Esophagus squamous epithelium (tissue), 5 donors: Measurements from ENCODE around the gene MLLT1. TPM values are rescaled to one million over a fixed set of nuclear protein-coding genes. Genes with fewer than 3 reads are reported as not detected.

Experiments
- DNase-seq: peaks from one replicate; lab custom pipeline; 2025; lab: John Stamatoyannopoulos, UW
- H3K27ac ChIP-seq, 4 donors: fragments of 200-600 bp; sonication (generic); one replicate each; pipeline ENCODE4 v1.5.1; 2016 to 2019; ENCODE audit warnings: mild to moderate bottlenecking in 1 of 4
- H3K27me3 ChIP-seq, 4 donors: fragments of 200-600 bp; sonication (generic); 1 replicate in 3 of 4; 2 replicates in 1 of 4; pipeline versions ENCODE4 v1.5.1 to v1.6.0; 2017 to 2021; ENCODE audit warnings: antibody characterized with exemption in 1 of 4
- H3K36me3 ChIP-seq, 3 donors: fragments of 200-600 bp; sonication (generic); one replicate each; pipeline ENCODE4 v1.5.1; 2016 to 2019
- H3K4me1 ChIP-seq, 3 donors: fragments of 200-600 bp; sonication (generic); one replicate each; pipeline ENCODE4 v1.5.1; 2017 to 2019
- H3K4me3 ChIP-seq, 4 donors: fragments of 200-600 bp; sonication (generic); 1 replicate in 3 of 4; 2 replicates in 1 of 4; pipeline ENCODE4 v1.5.1; 2016 to 2019; ENCODE audit warnings: mild to moderate bottlenecking in 2 of 4, moderate library complexity in 1 of 4
- H3K9me3 ChIP-seq, 3 donors: fragments of 200-600 bp; sonication (generic); one replicate each; pipeline ENCODE4 v1.5.1; 2016 to 2019
- CTCF ChIP-seq, 6 experiments: fragments of 450-650 bp in 4 of 6; fragments of 200-600 bp in 2 of 6; sonication (generic) in 2 of 6; IDR thresholded peaks; one replicate each; pipeline ENCODE4 v1.5.1; 2016 to 2019; ENCODE audit warnings: antibody characterized with exemption in 6 of 6, mild to moderate bottlenecking in 4 of 6, moderate library complexity in 4 of 6
- POLR2A ChIP-seq, 4 donors: fragments of 450-650 bp; IDR thresholded peaks; one replicate each; pipeline ENCODE4 v1.6.1; 2017; ENCODE audit warnings: antibody characterized with exemption in 4 of 4, mild to moderate bottlenecking in 4 of 4, moderate library complexity in 3 of 4
- WGBS, 2 donors: methylation state at CpG; one replicate each; pipeline ENCODE4 v1.1.5; 2018; 5-methylcytosine and 5-hydroxymethylcytosine counted together
- intact Hi-C: fragments of 100-400 bp; cut with DNase I; formaldehyde crosslinking; loops from one replicate; pipeline ENCODE4 v1.15.0; 2022
- total RNA-seq, 4 donors: library from RNA; depleted of rRNA; stranded (reverse); fragments of >200 nt; gene quantifications; one replicate each; pipeline ENCODE4 v1.1.0, GENCODE V29; 2016
- donor health status: DM: yes; HTN: yes; CAD: no.

MLLT1 gene
- total RNA-seq, 4 donors from 2014 or later, result 10.3 to 20.1 (median 12.7) TPM

DNA sequence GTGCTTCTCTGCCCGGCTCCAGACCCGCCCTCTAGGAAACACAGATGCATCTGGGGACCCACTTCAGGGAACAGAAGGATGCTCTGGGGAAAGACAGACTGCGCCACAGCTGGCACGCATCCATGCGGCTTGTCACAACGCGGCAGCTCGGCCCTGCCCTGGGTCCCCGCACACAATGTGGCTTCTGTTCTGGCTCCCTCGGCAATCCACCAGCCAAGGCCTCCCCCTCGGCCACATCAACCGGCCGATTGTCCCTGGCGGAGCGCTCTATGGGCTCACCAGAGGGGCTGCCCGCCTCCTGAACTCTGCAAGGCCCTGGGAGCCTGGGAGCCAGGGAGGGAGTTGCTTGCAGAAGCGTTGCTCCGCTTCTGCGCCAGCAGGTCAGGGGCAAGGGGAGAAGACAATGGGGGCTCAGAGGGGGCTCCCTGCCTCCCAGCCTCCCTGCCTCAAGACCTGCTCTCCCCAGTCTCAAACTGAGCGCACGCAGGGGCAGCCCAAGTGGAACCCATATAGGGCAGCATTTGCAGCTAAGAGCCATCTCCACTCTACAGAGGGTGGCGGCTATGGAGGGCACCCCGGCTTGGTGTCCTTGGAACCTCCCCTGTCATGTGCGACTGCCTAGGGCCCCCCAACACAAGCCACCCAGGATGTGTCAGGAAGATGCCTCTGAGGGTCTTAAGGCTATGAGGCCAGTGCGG lies 37.9 kb downstream of the MLLT1 start:
- H3K36me3 ChIP-seq, result peaks cover 0 to 12% (median 0%) of the 10 kb centered on the region in 3 donors
- peaks cover 46 to 77% (median 52%) of the 10 kb centered on the region in 3 donors for H3K4me1 ChIP-seq
- DNase-seq, result no peak
- TF ChIP-seq POLR2A (IDR thresholded peaks at IDR 0.05), result no peak
- no peak for TF ChIP-seq CTCF (IDR thresholded peaks at IDR 0.05)
- H3K4me3 ChIP-seq, result no peak overlapping the region
- no peaks in the 10 kb centered on the region for H3K27me3 ChIP-seq
- no peaks in the 10 kb centered on the region for H3K9me3 ChIP-seq
- peak overlapping the region in 1 of 4 donors; percentile 18 for H3K27ac ChIP-seq
- 77 to 87% methylated on average over 4 to 7 of the region's 25 CpGs for WGBS, 2 donors
- intact Hi-C loops, result no loop called here

- Histone ChIP-seq H3K9me3 (no peaks in the 10 kb centered on the region), H3K4me3 (no peak overlapping the region), H3K27me3 (no peaks in the 10 kb centered on the region), H3K36me3 (peaks cover 0 to 6% (median 0%) of the 10 kb centered on the region in 3 donors), H3K27ac (peak overlapping the region in 1 of 4 donors; percentile 13), H3K4me1 (peaks cover 54 to 85% (median 60%) of the 10 kb centered on the region in 3 donors)
- intact Hi-C loops, result no loop called here
- TF ChIP-seq CTCF (IDR thresholded peaks at IDR 0.05) (no peak), POLR2A (IDR thresholded peaks at IDR 0.05) (no peak)
- no peak for DNase-seq
- WGBS, 2 donors, result 81 to 85% methylated on average over 4 of the region's 12 CpGs
Measured at GRCh38 chr19:6241056-6241455, 38.7 kb downstream of the MLLT1 start.

DNA sequence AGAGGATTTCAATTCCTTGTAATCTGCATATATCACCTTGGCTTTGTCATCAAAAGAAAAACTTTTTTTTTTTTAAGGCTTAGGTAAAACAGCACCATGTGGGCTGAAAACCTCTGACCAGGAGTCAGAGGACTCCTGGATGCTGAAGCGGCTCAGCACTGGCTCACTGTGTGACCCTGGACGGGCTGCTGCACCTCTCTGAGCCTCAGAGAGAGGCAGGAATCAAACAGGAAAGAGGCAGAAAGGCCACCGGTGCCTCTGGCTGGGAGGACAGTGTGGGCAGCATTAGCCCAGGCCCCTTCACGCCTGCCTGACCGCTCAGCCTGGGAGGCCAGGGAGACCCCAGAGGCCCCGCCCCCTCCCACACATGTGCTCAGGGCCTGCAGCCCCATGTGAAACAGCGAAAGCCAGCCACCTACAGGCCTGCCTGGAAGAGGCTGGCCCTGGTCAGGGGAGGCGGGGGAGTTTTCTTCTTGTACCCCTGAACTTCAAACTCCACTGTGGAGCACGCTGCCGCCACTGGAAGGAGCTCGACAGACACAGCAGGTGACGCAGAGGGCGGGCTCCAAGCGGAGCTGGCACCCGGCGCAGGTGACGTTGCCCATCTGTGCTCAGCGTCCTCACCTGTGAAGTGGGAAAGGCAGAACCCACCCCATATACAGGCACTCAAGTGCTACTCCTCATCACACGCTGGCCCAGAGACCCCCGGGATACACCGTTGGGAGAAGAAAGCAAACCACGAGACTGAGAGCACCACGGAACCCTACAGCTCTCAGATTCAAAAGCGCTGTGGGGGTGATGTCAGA lies 39.7 kb downstream of the MLLT1 start:
- Histone ChIP-seq H3K4me3 (no peak overlapping the region), H3K27ac (peak overlapping the region in 3 of 4 donors; percentile 77 to 91 (median 78)), H3K4me1 (peaks cover 63 to 95% (median 69%) of the 10 kb centered on the region in 3 donors), H3K27me3 (no peaks in the 10 kb centered on the region), H3K36me3 (no peaks in the 10 kb centered on the region), H3K9me3 (no peaks in the 10 kb centered on the region)
- intact Hi-C loops, result no loop called here
- DNase-seq, result no peak
- TF ChIP-seq CTCF (IDR thresholded peaks at IDR 0.05) (no peak), POLR2A (IDR thresholded peaks at IDR 0.05) (no peak)
- 83 to 95% methylated on average over 7 to 12 of the region's 24 CpGs for WGBS, 2 donors

GRCh38 chr19:6239401-6239844 lies 40.4 kb downstream of the MLLT1 start:
- Histone ChIP-seq H3K9me3 (no peaks in the 10 kb centered on the region), H3K4me3 (peak overlapping the region in 1 of 4 donors; percentile 38), H3K27ac (peak overlapping the region; percentile 77 to 91 (median 79)), H3K36me3 (no peaks in the 10 kb centered on the region), H3K4me1 (peaks cover 68 to 100% (median 72%) of the 10 kb centered on the region in 3 donors), H3K27me3 (no peaks in the 10 kb centered on the region)
- 24 to 53% methylated on average over 6 to 11 of the region's 11 CpGs for WGBS, 2 donors
- no peak for DNase-seq
- TF ChIP-seq POLR2A (IDR thresholded peaks at IDR 0.05) (no peak), CTCF (IDR thresholded peaks at IDR 0.05) (no peak)
- intact Hi-C loops, result no loop called here
